ENCODE results near the gene HOXA9.

Gene HOXA9

GRCh38 chr7:27173511-27173955 is 8.2 kb upstream of the HOXA9 start:
- Histone ChIP-seq H3K4me3 (ENCODE audit: low read depth, low read length) (peak overlapping the region; percentile 76), H3K27ac (ENCODE audit: extremely low read depth, low read depth, low read length) (peak overlapping the region; percentile 100), H3K9me3 (ENCODE audit: control insufficient read depth, insufficient read depth, low read depth, low read length) (no peaks in the 10 kb centered on the region), H3K4me1 (ENCODE audit: control insufficient read depth, insufficient read depth, low read length) (peaks cover 10% of the 10 kb centered on the region), H3K36me3 (ENCODE audit: control insufficient read depth in 2 of 2, insufficient read depth in 1 of 2, low read length in 2 of 2) (peaks cover 8 to 14% of the 10 kb centered on the region in 2 experiments)
- TF ChIP-seq ZBTB26 (tag by site-specific recombination; optimal IDR thresholded peaks at IDR 0.05) (peak; percentile 46), ZBTB49 (tag by site-specific recombination; IDR thresholded peaks at IDR 0.05; ENCODE audit: low read depth) (no peak)
- POLR2A ChIA-PET, result interaction anchor here (1.1 to 11.2 kb wide), 11 partner anchors 9 to 1311 kb away, joined by 3 to 237 read pairs (median 6); partner anchors contain the start of genes HOXA11, HOXA13, HOXA6 and HOXA7
- CTCF ChIA-PET, result interaction anchor here (0.7 kb wide), 1 partner anchor 59 kb away, joined by 3 read pairs; no protein-coding TSS in a partner anchor

GRCh38 chr7:27172823-27173510 is 7.6 kb upstream of the HOXA9 start:
- H3K4me3 ChIP-seq (ENCODE audit: low read depth, low read length), result peak overlapping the region; percentile 76
- no peaks in the 10 kb centered on the region for H3K9me3 ChIP-seq (ENCODE audit: control insufficient read depth, insufficient read depth, low read depth, low read length)
- ChIA-PET POLR2A (interaction anchor here (0.7 to 11.2 kb wide), 14 partner anchors 8 to 1317 kb away, joined by 3 to 237 read pairs (median 4); partner anchors contain the start of genes CBX3, HOXA11, HOXA13 and HOXA6), CTCF (interaction anchor here (0.5 to 0.7 kb wide), 2 partner anchors 58 to 359 kb away, joined by 3 read pairs; no protein-coding TSS in a partner anchor)
- peaks cover 10% of the 10 kb centered on the region for H3K4me1 ChIP-seq (ENCODE audit: control insufficient read depth, insufficient read depth, low read length)
- peak overlapping the region; percentile 100 for H3K27ac ChIP-seq (ENCODE audit: extremely low read depth, low read depth, low read length)
- H3K36me3 ChIP-seq (ENCODE audit: control insufficient read depth in 2 of 2, insufficient read depth in 1 of 2, low read length in 2 of 2), result peaks cover 8 to 18% of the 10 kb centered on the region in 2 experiments
- no peak for TF ChIP-seq ZNF626 (tag by site-specific recombination; IDR thresholded peaks at IDR 0.05)
- TF ChIP-seq ZNF121 (tag by site-specific recombination; IDR thresholded peaks at IDR 0.05), result peak; percentile 9; the same call in 1 of the 2 replicates
- TF ChIP-seq ZSCAN30 (tag by site-specific recombination; IDR thresholded peaks at IDR 0.05), result peak; percentile 83
- TF ChIP-seq WT1 (tag by site-specific recombination; IDR thresholded peaks at IDR 0.05), result peak; percentile 79
- peak; percentile 83 for TF ChIP-seq ZBTB17 (tag by site-specific recombination; IDR thresholded peaks at IDR 0.05)
- peak; percentile 67 for TF ChIP-seq SP7 (tag by site-specific recombination; IDR thresholded peaks at IDR 0.05)
- TF ChIP-seq ZNF501 (tag by site-specific recombination; IDR thresholded peaks at IDR 0.05), result peak; percentile 50; the same call in 1 of the 2 replicates
- no peak for TF ChIP-seq ZNF837 (tag by site-specific recombination; IDR thresholded peaks at IDR 0.05)
- peak; percentile 79 for TF ChIP-seq ZBTB48 (tag by site-specific recombination; IDR thresholded peaks at IDR 0.05)
- peak; percentile 70 for TF ChIP-seq ZBTB26 (tag by site-specific recombination; optimal IDR thresholded peaks at IDR 0.05)
- TF ChIP-seq ZNF423 (tag by site-specific recombination; IDR thresholded peaks at IDR 0.05), result peak; percentile 61
- peak; percentile 68; the same call in 1 of the 2 replicates for TF ChIP-seq KLF7 (tag by site-specific recombination; IDR thresholded peaks at IDR 0.05; ENCODE audit: borderline replicate concordance)
- TF ChIP-seq KLF17 (tag by site-specific recombination; IDR thresholded peaks at IDR 0.05), result peak; percentile 77; the same call in 1 of the 2 replicates
- TF ChIP-seq TSHZ1 (tag by site-specific recombination; IDR thresholded peaks at IDR 0.05; ENCODE audit: borderline replicate concordance), result peak; percentile 50; the same call in 1 of the 2 replicates
- peak; percentile 63; the same call in 1 of the 2 replicates for TF ChIP-seq ZNF596 (tag by site-specific recombination; IDR thresholded peaks at IDR 0.05)
- TF ChIP-seq ZNF561 (tag by site-specific recombination; IDR thresholded peaks at IDR 0.05; ENCODE audit: borderline replicate concordance), result peak; percentile 70; the same call in 1 of the 2 replicates
- TF ChIP-seq ZNF571 (tag by site-specific recombination; IDR thresholded peaks at IDR 0.05), result no peak
- TF ChIP-seq ZNF843 (tag by site-specific recombination; IDR thresholded peaks at IDR 0.05), result peak; percentile 84; the same call in 1 of the 2 replicates
- TF ChIP-seq KLF8 (tag by site-specific recombination; IDR thresholded peaks at IDR 0.05), result 0 out of 2 replicates have a peak, but pooled peaks have one; percentile 40
- peak; percentile 31; the same call in 1 of the 2 replicates for TF ChIP-seq ZFP37 (tag by site-specific recombination; IDR thresholded peaks at IDR 0.05)
- peak; percentile 72 for TF ChIP-seq EGR2 (tag by site-specific recombination; IDR thresholded peaks at IDR 0.05; ENCODE audit: low read depth)
